ENCODE results near the gene RAI1.

Gene RAI1

DNA sequence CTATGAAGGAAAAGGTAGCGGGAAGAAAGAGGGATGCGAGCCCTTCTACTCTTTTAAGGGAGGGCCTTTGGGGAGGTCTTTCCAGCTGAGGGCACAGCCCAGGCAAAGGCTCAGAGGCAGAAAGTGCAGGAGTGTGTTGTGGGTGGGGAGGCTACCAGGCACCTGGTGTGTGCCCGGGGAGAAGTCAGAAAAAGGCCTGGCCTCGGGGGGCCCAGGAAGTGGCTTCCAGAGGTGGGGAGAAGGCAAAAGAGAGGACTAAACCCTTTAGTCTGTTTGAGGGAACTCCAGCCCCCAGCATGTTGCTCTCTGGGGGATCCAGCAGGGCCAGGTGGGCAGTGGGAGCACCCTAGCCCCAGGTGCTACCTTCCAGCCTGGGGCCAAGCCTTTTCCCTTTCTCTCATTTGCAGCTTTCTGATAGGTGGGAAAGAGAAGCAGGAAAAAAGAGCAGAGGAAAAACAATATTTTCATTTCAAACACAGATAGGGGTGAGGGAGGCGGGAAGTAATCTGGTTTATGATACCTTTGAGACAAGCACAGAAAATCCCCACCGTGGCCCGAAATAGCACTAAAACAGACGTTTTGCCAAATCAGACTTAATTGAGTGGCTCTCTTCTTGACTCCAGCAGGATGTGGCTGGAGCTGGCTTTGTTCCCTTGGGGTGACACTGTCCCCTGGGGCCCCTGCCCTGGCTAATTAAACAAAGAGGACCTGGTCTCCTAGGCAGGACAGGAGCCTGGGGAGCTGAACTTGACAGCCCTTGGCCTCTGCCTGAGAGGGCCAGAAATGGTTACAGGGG is 10.4 kb downstream of the RAI1 start:
- no peak overlapping the region for H3K4me3 ChIP-seq (replicated peaks; ENCODE audit: low read depth, low read length)
- no peak for DNase-seq (ENCODE audit: extremely low read depth, low read depth)
- TF ChIP-seq, protein P1, sequence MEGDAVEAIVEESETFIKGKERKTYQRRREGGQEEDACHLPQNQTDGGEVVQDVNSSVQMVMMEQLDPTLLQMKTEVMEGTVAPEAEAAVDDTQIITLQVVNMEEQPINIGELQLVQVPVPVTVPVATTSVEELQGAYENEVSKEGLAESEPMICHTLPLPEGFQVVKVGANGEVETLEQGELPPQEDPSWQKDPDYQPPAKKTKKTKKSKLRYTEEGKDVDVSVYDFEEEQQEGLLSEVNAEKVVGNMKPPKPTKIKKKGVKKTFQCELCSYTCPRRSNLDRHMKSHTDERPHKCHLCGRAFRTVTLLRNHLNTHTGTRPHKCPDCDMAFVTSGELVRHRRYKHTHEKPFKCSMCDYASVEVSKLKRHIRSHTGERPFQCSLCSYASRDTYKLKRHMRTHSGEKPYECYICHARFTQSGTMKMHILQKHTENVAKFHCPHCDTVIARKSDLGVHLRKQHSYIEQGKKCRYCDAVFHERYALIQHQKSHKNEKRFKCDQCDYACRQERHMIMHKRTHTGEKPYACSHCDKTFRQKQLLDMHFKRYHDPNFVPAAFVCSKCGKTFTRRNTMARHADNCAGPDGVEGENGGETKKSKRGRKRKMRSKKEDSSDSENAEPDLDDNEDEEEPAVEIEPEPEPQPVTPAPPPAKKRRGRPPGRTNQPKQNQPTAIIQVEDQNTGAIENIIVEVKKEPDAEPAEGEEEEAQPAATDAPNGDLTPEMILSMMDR (IDR thresholded peaks at IDR 0.05; ENCODE audit: low read depth, low read length, missing control alignments), result no peak

GRCh38 chr17:17692353-17693252 is 11.3 kb downstream of the RAI1 start:
- H3K4me3 ChIP-seq (replicated peaks; ENCODE audit: low read depth, low read length), result no peak overlapping the region

DNA sequence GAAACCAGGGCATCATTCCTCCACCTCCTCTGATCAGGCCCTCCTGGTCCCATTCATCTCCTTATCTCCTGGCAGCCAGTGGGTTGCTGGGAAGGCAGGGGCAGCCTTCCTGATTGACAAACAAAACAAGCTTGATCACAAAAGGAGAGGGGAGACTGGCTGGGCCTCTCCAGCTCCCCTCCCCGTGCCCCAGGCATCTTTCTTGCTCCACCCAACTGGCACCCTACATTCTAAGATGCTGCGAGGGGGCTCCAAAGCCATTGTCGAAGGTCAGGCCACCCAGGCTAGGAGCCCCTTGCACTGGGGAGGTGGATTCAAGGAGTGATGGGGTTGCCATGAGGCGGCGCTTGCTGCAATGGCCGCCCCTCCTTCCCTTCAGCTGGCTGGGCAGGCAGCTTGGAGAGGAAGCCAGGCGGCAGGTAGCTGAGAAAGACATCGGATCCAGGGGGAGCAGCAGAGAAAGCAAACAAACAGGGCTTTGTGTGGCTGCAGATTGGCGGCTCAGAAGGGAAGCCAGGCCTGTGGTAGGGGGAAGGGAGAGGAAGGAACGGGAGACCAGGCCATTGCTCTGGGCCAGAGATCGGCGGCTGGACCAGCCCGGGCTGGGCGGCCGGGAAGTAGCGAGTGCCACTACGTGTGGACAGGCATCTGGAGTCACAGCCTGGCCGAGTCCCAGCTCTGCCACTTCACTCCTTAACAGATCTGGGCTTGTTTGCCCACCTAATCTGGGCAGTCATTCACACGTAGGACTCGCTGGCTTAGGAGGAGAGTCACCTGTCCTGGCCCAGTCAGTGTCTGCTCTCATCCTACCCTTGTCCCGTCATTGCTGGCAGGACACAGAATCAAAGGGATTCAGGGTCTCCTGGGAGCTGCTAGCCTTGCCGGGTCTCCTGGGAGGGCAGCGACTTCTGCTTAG is 12.3 kb downstream of the RAI1 start:
- H3K4me3 ChIP-seq (replicated peaks; ENCODE audit: low read depth, low read length), result peak overlapping the region; percentile 59
- no peak for DNase-seq (ENCODE audit: extremely low read depth, low read depth)
- TF ChIP-seq, protein P1 (IDR thresholded peaks at IDR 0.05; ENCODE audit: low read depth, low read length, missing control alignments), result no peak

More at GRCh38 chr17:17692353-17693252, 11.3 kb downstream of the RAI1 start:
- TF ChIP-seq, protein P1 (IDR thresholded peaks at IDR 0.05; ENCODE audit: low read depth, low read length, missing control alignments), result no peak
- DNase-seq (ENCODE audit: extremely low read depth, low read depth), result no peak

DNA sequence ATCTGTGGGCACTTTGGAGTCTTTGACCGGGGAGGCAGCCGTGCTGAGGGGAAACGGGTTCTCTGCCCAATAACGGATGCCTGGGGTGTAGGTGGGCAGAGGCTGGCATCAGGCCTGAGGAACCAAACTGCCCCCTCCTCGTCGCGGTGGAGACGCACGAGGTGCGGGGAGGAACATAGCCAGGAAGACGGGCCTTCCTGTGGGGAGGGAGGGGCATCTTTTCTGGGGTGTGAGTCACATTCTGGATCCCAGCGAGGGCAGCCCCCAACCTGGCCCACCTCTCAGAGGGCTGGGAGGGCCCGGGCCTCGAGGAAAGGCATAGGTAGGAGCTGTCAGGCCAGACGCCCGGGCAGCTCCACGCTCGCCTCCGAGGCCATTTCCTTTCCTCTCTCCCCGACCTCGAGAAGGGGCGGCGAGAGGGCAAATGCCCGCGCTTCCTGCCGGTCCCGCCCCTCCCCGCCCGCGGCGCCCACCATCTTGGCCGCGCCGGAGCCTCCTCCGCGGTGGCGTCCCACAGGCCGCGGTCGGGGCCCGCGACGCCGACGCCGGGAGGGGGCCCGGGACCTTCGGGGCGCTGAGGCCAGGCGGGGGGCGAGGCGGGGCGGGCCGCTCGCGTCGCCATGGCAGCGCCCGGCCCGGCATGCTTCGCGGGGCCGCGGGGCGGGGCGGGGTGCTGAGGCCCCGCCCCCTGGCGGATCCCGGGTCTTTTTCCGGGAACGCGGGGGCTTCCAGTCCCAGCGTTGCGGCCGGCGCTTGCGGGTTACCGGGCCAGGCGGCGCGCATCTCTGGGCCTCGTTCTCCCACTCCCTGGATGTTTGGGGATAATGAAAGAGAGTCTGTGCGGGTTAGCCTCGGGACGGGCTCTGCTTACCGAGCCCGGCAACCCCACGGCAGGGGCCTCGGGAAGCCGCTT is 13.2 kb downstream of the RAI1 start:
- peak overlapping the region; percentile 59 for H3K4me3 ChIP-seq (replicated peaks; ENCODE audit: low read depth, low read length)
- DNase-seq (ENCODE audit: extremely low read depth, low read depth), result no peak
- TF ChIP-seq, protein P1 (IDR thresholded peaks at IDR 0.05; ENCODE audit: low read depth, low read length, missing control alignments), result no peak

DNA sequence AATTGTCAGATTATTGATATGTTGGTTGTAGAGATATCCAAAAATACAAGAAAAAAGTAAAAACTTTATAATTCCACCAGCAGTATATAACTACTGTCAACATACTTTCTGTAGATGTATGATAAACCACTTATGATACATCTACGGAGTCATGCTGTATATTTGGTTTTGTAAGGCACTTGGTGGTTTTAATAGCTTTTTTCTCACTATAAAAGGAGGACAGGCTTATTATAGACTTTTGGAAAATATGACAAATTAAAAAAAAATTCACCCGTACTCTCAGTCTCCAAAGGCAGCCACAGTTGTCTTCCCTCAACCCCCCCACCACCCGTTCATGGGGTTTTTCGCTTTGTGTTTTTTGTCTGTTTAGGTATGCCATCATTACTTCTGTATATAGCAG is 14.8 kb downstream of the RAI1 start:
- TF ChIP-seq, protein P1 (IDR thresholded peaks at IDR 0.05; ENCODE audit: low read depth, low read length, missing control alignments), result no peak
- H3K4me3 ChIP-seq (replicated peaks; ENCODE audit: low read depth, low read length), result no peak overlapping the region
- DNase-seq (ENCODE audit: extremely low read depth, low read depth), result no peak
